ENCODE data around the gene FAP.

GRCh38 chr2:162266460-162266760, 23.2 kb upstream of the FAP start:
- TF ChIP-seq CTCF (IDR thresholded peaks at IDR 0.05) (no peak), POLR2A (IDR thresholded peaks at IDR 0.05) (no peak)

Measured in testis (tissue), 2 donors.